Mucosa of rectum (tissue), 2 donors: ENCODE results near the gene CD81.
A peak's percentile ranks its signal among the peaks of the same experiment; 100 is the strongest.

Experiments
- H3K27ac ChIP-seq, 2 donors: one replicate each; pipeline ENCODE4 v1.7.0; 2013; ENCODE audit warnings: inconsistent platforms in 2 of 2, low read depth in 2 of 2, low read length in 2 of 2
- H3K27me3 ChIP-seq, 2 donors: one replicate each; pipeline ENCODE4 v1.7.0; 2013; ENCODE audit warnings: low read length in 2 of 2; ENCODE audit not compliant: control insufficient read depth in 2 of 2, insufficient read depth in 2 of 2
- H3K36me3 ChIP-seq, 2 donors: one replicate each; pipeline ENCODE4 v1.7.0; 2013; ENCODE audit warnings: low read length in 2 of 2; ENCODE audit not compliant: control insufficient read depth in 2 of 2, insufficient read depth in 2 of 2
- H3K4me1 ChIP-seq, 2 donors: one replicate each; pipeline ENCODE4 v1.7.0; 2013; ENCODE audit warnings: low read length in 2 of 2, mild to moderate bottlenecking in 1 of 2; ENCODE audit not compliant: control insufficient read depth in 2 of 2, insufficient read depth in 2 of 2
- H3K4me3 ChIP-seq, 2 donors: one replicate each; pipeline ENCODE4 v1.7.0; 2013; ENCODE audit warnings: low read length in 2 of 2
- H3K9ac ChIP-seq, 2 donors: one replicate each; pipeline ENCODE4 v1.7.0; 2013; ENCODE audit warnings: low read length in 2 of 2, low read depth in 1 of 2, mild to moderate bottlenecking in 1 of 2
- H3K9me3 ChIP-seq, 2 donors: one replicate each; pipeline ENCODE4 v1.7.0; 2013; ENCODE audit warnings: low read length in 2 of 2; ENCODE audit not compliant: control insufficient read depth in 2 of 2
- donor health status: healthy.
- donor health status: Normal muscosa, but diverticular disease.

The CD81 gene

DNA sequence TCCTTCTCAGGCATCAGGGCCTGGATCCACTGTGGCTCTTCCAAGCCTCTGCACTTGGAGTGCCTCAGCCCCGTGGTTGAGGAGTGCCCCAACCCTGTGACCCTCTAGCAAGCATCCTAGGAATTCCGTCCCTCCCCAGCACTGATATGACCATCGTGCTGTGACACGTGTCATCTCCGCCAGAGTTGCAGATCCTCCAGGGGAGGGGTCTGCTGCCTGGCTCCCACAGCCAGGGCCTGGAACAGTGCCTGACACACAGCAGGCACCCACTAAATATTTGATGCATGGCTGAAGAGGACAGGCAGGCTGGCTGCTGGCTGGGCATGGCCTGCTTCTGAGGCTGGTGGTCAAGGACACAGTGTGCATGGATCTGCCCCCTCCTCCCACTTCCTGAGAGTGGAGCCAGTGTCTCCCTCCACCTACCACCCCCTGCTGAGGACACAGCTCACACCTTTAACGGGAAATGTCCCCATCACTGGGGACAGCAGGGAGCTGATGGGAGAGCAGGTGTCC is 1.7 kb upstream of the CD81 start:
- no peak overlapping the region for H3K9ac ChIP-seq
- H3K27ac ChIP-seq: no peak overlapping the region
- H3K36me3 ChIP-seq: no peaks in the 10 kb centered on the region
- no peak overlapping the region for H3K4me3 ChIP-seq
- H3K27me3 ChIP-seq: no peaks in the 10 kb centered on the region
- peaks cover 23 to 33% of the 10 kb centered on the region in 2 donors for H3K4me1 ChIP-seq
- H3K9me3 ChIP-seq: no peaks in the 10 kb centered on the region

DNA sequence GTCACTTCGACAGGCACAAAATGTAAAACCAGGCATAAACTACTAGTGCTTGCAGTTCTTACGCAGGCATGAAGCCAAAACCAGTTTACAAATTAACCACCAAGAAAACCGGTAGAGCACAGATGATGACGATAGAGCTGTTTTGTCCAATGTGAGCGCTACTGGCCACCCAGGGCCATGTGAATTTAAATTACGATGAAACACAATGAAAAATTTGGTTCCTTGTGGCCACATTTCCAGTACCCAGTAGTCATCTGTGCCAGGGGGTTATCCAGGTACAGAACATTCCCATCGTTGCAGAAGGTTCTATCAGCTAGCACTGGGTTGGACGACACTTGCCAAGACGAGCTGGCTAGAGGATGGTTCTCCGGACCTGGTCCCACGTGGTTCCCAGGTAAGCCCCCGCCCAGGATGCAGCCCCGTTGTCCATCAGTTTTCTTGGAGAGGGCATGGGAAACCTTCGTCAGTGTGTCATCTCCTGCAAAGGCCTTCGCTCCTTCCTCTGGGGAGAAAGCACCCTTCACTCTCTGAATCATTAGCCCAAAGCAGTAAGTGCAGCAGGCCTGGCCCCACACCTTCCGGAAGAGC is 1.1 kb upstream of the CD81 start:
- no peaks in the 10 kb centered on the region for H3K9me3 ChIP-seq
- no peak overlapping the region for H3K9ac ChIP-seq
- H3K36me3 ChIP-seq: no peaks in the 10 kb centered on the region
- peak overlapping the region in 1 of 2 donors; percentile 50 for H3K4me3 ChIP-seq
- no peaks in the 10 kb centered on the region for H3K27me3 ChIP-seq
- peaks cover 29 to 40% of the 10 kb centered on the region in 2 donors for H3K4me1 ChIP-seq
- no peak overlapping the region for H3K27ac ChIP-seq

DNA sequence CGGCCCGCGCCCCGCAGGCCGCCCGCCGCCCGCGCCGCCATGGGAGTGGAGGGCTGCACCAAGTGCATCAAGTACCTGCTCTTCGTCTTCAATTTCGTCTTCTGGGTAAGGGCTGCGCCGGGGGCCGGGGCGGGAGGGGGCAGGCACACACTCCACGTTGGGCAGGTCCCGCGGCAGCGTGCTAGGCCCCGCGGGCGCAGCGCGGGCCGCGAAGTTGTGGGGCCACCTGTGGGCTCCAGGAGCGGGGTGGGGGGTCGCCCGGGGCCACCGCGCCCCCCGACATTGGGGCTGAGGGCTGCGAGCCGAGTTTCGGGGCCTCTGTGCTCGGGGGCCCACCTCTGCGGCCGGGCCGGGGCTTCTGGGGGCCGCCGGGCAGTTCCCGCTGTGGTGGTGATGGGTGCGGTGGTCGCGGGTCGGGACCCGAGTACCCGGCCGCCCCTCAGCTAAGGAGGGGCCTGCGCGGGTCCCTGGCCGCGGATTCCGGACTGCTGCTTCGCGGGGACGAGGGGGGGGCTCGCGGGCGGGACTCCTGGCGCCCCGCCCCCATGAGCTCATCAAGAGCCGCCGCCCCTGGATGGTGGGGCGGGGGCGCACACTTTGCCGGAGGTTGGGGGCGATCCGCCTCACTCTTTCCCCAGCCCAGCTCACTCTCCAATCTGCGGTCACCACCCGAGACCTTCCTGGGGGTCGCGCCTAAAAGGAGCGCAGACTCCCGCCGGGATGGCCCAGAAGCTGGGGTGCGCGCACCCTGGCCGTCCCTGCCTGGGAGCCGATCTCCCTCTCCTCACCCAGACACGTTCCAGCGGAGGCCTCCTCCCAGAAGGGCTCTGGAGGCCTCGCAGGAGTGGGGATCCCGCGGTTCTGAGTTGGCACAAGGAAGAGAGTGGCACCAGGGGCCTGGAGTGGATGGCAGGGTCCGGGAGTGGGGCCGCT is 667 bp downstream of the CD81 start:
- Histone ChIP-seq H3K27ac (peak overlapping the region; percentile 84 to 91), H3K36me3 (no peaks in the 10 kb centered on the region), H3K27me3 (no peaks in the 10 kb centered on the region), H3K9ac (peak overlapping the region; percentile 81 to 86), H3K9me3 (no peaks in the 10 kb centered on the region), H3K4me1 (peaks cover 44 to 54% of the 10 kb centered on the region in 2 donors), H3K4me3 (peak overlapping the region; percentile 66 to 76)

DNA sequence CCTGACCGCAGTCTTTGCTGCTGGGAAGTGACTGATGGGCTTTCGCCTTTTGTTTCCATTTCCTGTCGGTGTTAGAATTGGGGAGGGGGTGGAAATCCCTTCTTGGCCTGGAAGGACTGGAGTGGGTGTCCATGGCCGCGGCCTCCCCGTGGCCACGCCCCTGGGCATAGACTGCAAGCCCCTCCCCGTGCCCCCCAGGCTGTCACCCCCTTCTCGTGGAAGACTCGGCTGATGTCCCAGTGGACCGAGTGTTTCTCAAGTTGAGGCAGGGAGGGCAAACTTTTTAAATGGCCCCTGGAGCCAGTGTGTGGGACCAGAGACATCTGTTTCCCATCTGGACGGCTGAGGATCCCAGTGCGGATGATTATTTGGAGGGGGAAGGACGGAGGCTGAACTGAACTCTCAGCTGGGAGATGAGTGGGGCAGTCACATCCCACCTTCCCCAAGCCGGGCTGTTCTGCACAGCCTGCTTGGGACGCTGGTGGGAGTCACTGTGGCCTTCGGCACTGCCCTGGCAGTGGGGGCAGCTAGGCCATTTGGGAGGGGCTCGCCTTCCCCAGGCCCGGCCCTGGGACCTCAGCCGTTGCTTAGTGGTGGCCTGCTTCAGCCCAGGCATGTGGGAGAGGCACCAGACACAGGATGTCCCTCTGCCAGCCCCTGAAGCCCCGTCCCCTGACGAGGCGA is 1.6 kb downstream of the CD81 start:
- Histone ChIP-seq H3K36me3 (no peaks in the 10 kb centered on the region), H3K4me1 (peaks cover 52 to 61% of the 10 kb centered on the region in 2 donors), H3K27ac (peak overlapping the region; percentile 84 to 91), H3K9ac (peak overlapping the region; percentile 81 to 86), H3K27me3 (no peaks in the 10 kb centered on the region), H3K9me3 (no peaks in the 10 kb centered on the region), H3K4me3 (peak overlapping the region; percentile 66 to 76)

DNA sequence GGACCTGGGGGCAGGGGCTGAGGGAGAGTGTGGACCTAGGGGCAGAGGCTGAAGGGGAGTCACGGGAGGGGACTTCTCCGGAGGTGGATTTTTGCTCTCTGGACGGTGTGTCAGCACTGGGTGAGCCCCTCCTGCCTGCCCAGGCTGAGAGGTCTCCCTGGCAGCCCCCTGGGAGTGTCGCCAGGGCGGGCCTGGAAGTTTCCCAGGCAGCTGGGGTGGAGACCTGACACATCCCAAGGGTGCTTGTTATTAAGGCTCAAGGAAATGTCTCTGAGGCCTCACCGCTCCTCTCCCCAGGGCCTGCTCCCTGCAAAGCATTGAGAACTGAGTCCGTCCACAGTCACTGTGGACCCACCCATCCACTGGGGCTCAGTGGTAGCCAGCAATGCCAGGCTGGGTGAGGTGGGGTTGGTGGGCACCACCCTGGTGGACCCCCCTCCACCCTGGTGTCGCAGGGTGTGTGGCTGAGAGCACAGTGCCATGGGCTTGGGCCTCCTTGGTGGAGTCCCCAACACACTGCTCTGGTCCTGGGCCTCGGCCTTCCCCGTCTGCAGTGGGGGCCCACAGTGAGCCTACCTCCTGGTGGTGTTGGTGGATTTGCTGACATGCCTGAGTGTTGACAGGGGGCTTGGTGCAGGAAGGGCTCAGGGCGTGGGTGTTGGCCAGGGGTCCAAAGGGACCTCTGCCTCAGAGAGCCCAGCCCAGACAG is 2.5 kb downstream of the CD81 start:
- peaks cover 57 to 63% of the 10 kb centered on the region in 2 donors for H3K4me1 ChIP-seq
- H3K4me3 ChIP-seq: peak overlapping the region; percentile 15 to 41
- H3K9ac ChIP-seq: peak overlapping the region in 1 of 2 donors; percentile 13
- H3K27ac ChIP-seq: peak overlapping the region; percentile 53 to 78
- no peaks in the 10 kb centered on the region for H3K36me3 ChIP-seq
- no peaks in the 10 kb centered on the region for H3K9me3 ChIP-seq
- no peaks in the 10 kb centered on the region for H3K27me3 ChIP-seq

DNA sequence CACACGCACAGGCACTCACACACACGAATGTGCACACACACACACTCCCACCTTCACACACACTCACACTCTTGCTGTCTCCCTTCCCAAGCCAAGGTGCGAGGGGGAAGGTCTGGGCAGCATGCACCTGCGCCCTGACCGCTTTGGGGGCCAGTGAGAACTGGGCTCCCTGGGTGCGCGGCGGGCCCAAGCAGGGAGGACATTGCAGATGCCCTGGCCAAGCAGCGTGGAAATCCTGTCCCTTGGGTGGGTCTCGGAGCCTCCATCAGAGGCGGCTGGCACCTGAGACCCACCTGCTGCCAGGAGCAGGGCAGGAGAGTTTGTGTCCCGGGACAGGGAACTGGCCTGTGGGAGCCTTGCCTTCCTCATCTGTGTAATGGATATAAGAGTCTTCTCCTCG is 3.3 kb downstream of the CD81 start:
- peak overlapping the region; percentile 53 to 78 for H3K27ac ChIP-seq
- no peaks in the 10 kb centered on the region for H3K27me3 ChIP-seq
- peaks cover 63 to 69% of the 10 kb centered on the region in 2 donors for H3K4me1 ChIP-seq
- no peaks in the 10 kb centered on the region for H3K36me3 ChIP-seq
- no peak overlapping the region for H3K4me3 ChIP-seq
- H3K9me3 ChIP-seq: no peaks in the 10 kb centered on the region
- H3K9ac ChIP-seq: peak overlapping the region in 1 of 2 donors; percentile 53

DNA sequence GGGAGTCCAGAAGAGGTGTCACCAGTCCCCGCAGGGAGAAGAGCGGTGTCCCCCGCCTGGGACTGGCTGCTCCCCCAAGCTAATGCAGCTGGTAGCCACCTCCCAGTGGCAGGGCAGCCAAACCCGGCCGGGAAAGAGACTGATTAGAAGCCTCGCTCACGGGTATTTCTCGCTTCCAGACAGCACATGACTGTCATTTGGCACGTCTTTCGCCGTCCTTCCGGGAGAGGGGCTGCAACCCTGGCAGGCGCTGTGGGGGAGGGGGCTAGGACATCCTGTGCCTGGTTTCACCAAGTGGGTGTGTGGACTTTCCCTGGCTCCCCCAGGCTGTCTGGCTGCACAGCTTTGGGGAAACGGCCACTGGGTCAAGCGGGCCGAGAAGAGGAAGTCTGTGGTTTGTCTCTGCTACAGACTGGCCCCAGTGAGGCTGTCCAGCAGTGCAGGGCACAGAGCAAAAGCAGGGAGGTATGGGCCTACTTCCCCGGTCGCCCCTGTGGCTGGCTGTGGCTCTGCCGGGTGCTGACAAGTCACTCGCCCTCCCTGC is 3.8 kb downstream of the CD81 start:
- no peaks in the 10 kb centered on the region for H3K27me3 ChIP-seq
- peaks cover 61 to 66% of the 10 kb centered on the region in 2 donors for H3K4me1 ChIP-seq
- peak overlapping the region; percentile 53 to 78 for H3K27ac ChIP-seq
- peaks cover 0 to under 1% of the 10 kb centered on the region in 2 donors for H3K36me3 ChIP-seq
- no peak overlapping the region for H3K4me3 ChIP-seq
- peak overlapping the region in 1 of 2 donors; percentile 53 for H3K9ac ChIP-seq
- H3K9me3 ChIP-seq: no peaks in the 10 kb centered on the region

DNA sequence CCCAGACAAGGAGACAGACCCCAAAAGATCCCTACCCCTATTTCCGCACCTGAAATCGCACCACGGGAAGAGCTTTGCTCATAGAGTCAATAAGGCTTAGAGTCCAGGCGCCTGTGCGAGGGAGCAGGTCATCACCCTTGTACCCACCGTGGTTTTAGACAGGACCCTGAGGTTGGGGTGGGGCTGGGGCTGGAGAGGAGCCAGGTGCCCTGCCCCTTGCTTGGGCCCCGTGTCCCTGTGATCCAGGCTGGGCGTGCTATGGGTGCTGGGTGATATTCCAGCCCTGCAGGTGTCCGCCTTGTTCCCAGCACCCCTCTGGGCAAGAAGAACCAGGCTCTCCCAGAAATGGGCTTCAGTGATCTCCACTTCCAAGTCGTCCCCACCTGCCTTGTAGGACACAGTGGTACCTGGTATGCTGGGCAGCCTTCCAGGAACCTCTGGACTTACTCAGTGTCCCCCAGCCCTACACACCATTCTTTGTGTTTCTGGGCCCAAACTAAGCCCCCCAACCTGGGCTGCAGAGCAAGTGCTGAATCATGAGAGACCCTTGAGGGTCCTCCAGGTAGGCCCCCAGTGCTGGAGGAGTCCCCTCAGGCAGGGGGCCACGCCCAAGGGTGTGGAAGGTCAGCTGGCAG is 4.5 kb downstream of the CD81 start:
- no peaks in the 10 kb centered on the region for H3K27me3 ChIP-seq
- no peaks in the 10 kb centered on the region for H3K9me3 ChIP-seq
- no peak overlapping the region for H3K9ac ChIP-seq
- H3K4me1 ChIP-seq: peaks cover 57 to 66% of the 10 kb centered on the region in 2 donors
- H3K27ac ChIP-seq: peak overlapping the region; percentile 19 to 78
- no peak overlapping the region for H3K4me3 ChIP-seq
- H3K36me3 ChIP-seq: peaks cover 0 to 3% of the 10 kb centered on the region in 2 donors

DNA sequence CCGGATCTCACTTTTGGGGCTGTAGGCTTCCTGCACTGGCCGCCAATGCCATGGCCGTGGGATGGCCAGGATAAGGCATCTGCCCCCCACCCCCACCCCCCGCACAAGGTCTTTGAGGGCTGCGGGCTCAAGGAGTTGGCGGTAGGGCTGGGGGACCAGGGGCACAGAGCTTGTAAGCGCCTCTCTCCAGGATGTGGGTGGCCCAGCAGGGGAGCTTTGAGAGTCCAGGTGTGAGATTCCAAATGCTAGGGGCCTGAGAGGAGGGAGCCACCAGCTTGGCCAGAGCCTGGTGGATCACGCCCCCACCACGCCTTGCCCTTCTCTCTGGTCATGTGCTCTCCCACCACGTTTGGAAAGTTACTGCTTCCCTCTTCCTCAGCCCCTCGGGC is 5.0 kb downstream of the CD81 start:
- Histone ChIP-seq H3K36me3 (peaks cover 0 to 3% of the 10 kb centered on the region in 2 donors), H3K27me3 (no peaks in the 10 kb centered on the region), H3K9me3 (no peaks in the 10 kb centered on the region), H3K4me3 (no peak overlapping the region), H3K9ac (no peak overlapping the region), H3K4me1 (peaks cover 56 to 66% of the 10 kb centered on the region in 2 donors), H3K27ac (peak overlapping the region; percentile 42 to 78)
